Brain microvascular endothelial cell (primary cell): ENCODE data around the gene BTAF1.
A peak's percentile ranks its signal among the peaks of the same experiment; 100 is the strongest.
"Not testable (repeated sequence)": the region's sequence is repeated elsewhere in the genome, so short reads cannot be mapped to it uniquely, and the experiment has no call there.

Experiments used
- DNase-seq: peaks from one replicate; pipeline ENCODE4 v3.0.0-alpha.2; 2020
- H3K27ac ChIP-seq: fragments of 250-450 bp; sonication (Bioruptor Pico); 2 replicates; pipeline ENCODE4 v1.5.1; 2020; ENCODE audit warnings: mild to moderate bottlenecking, moderate library complexity
- H3K27me3 ChIP-seq: fragments of 250-450 bp; sonication (Bioruptor Pico); replicated peaks from 2 replicates; pipeline ENCODE4 v1.5.1; 2020; ENCODE audit warnings: mild to moderate bottlenecking
- H3K36me3 ChIP-seq: fragments of 250-450 bp; sonication (Bioruptor Pico); replicated peaks from 2 replicates; pipeline ENCODE4 v1.5.1; 2020; ENCODE audit warnings: mild to moderate bottlenecking
- H3K4me3 ChIP-seq: 2 replicates; pipeline ENCODE4 v1.5.1; 2011; ENCODE audit warnings: low read depth, mild to moderate bottlenecking, control low read depth, low read length, moderate library complexity
- in situ Hi-C: cut with HindIII; loops from 2 replicates; pipeline ENCODE4 v1.10.0; 2017; ENCODE audit warnings: low sequenced_read_pairs, low pct_ligation_motif_present
- TF ChIP-seq, protein P1 (sequence below): IDR thresholded peaks from 2 replicates; pipeline ENCODE4 v1.5.1; 2011; ENCODE audit warnings: low read depth, mild to moderate bottlenecking, moderate library complexity, low read length, control low read depth, inconsistent platforms; ENCODE audit errors: missing control alignments

Gene BTAF1

DNA sequence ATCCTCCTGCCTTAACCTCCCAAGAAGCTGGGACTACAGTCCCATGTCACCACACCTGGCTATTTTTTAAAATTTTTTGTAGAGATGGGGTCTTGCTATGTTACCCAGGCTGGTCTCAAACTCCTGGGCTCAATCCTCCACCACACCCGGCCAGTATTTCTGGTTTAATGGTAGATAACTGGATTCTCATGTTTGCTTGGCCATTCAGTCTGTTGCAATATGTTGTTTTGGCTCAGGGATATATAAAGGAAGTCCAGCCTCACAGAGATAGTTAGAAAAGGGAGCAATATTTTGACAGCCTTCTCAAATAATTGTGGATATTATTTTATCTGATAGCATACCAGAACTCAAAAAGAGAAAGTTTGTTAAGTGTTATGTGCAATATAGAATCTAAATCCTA lies 82.4 kb downstream of the BTAF1 start:
- TF ChIP-seq, protein P1, sequence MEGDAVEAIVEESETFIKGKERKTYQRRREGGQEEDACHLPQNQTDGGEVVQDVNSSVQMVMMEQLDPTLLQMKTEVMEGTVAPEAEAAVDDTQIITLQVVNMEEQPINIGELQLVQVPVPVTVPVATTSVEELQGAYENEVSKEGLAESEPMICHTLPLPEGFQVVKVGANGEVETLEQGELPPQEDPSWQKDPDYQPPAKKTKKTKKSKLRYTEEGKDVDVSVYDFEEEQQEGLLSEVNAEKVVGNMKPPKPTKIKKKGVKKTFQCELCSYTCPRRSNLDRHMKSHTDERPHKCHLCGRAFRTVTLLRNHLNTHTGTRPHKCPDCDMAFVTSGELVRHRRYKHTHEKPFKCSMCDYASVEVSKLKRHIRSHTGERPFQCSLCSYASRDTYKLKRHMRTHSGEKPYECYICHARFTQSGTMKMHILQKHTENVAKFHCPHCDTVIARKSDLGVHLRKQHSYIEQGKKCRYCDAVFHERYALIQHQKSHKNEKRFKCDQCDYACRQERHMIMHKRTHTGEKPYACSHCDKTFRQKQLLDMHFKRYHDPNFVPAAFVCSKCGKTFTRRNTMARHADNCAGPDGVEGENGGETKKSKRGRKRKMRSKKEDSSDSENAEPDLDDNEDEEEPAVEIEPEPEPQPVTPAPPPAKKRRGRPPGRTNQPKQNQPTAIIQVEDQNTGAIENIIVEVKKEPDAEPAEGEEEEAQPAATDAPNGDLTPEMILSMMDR: no peak
- in situ Hi-C loops: no loop called here
- H3K36me3 ChIP-seq: peaks cover 5% of the 10 kb centered on the region

GRCh38 chr10:92009445-92009844 lies 85.9 kb downstream of the BTAF1 start:
- H3K27ac ChIP-seq: no peak overlapping the region
- TF ChIP-seq, protein P1: no peak
- no peaks in the 10 kb centered on the region for H3K27me3 ChIP-seq
- DNase-seq: no peak
- no peak overlapping the region for H3K4me3 ChIP-seq
- H3K36me3 ChIP-seq: peaks cover 10% of the 10 kb centered on the region
- in situ Hi-C loops: no loop called here

More for the DNA sequence above, 82.4 kb downstream of the BTAF1 start:
- Histone ChIP-seq H3K27me3 (no peaks in the 10 kb centered on the region), H3K27ac (no peak overlapping the region), H3K4me3 (no peak overlapping the region)
- DNase-seq: no peak

DNA sequence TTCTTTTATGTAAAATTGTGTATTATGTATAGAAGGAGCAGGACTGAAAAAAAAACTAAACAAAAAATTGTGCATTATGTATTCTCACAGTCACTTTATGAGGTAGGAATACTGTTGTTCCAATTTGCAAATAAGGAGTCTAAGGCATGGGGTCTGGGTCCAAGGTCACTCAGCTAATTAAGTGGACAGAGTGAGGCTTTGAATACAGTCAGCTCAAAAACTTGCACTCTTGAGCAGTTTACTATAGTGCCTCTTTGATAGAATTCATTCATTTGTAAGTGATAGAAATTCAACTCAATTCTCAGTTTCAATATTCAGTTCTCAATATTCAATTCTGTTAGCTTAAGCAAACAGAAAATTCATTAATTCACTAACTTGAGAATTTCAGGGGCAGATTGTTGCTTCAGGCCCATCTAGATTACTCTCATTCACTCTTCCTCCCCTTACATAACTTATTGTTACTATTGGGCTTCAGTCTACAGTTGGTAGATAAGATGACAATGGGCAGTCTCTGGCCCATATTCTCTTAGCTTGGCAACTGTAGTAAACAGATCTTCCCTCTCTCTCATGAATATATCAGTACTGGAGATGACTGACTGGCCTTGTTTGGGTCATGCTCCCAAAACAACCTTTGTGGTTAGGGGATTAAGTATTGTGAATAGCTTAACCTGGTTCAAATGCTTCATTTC lies 86.6 kb downstream of the BTAF1 start:
- peaks cover 13% of the 10 kb centered on the region for H3K36me3 ChIP-seq

DNA sequence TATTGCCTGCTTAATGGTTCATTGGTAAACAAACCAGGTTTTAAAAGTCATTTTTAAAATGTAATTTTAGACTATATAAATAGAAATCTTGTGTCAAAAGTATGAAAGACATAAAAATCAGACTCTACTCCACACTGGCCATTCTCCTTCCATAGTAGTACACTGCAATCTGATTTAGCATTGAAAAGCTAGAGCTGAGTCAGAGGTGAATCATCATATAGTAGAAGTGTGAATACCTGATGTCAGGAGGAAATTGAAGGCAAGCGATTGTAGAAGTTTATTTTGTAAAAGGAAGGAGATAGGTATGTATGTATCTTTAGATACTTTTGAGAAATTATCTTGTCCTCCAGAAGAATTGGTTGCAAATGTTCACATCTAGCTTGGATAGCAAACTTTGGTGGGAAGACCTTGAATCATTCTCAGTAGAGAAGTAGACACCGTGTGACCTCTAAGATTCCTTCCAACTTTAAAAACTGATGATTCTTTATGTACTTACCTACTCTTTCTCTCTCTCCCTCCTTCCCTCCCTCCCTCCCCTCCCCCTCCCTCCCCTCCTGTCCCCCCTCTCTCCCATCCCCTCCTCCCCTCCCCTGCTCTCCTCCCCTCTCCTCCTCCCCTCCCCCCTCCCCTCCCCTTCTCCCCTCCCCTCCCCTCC lies 88.1 kb downstream of the BTAF1 start:
- TF ChIP-seq, protein P1: no peak
- in situ Hi-C loops: no loop called here
- H3K27ac ChIP-seq: no peak overlapping the region
- DNase-seq: peak; percentile 41
- H3K36me3 ChIP-seq: peaks cover 19% of the 10 kb centered on the region
- no peaks in the 10 kb centered on the region for H3K27me3 ChIP-seq
- no peak overlapping the region for H3K4me3 ChIP-seq

More for the DNA sequence above, 86.6 kb downstream of the BTAF1 start:
- Histone ChIP-seq H3K27ac (no peak overlapping the region), H3K4me3 (no peak overlapping the region), H3K27me3 (no peaks in the 10 kb centered on the region)
- in situ Hi-C loops: no loop called here
- TF ChIP-seq, protein P1: no peak
- no peak for DNase-seq

DNA sequence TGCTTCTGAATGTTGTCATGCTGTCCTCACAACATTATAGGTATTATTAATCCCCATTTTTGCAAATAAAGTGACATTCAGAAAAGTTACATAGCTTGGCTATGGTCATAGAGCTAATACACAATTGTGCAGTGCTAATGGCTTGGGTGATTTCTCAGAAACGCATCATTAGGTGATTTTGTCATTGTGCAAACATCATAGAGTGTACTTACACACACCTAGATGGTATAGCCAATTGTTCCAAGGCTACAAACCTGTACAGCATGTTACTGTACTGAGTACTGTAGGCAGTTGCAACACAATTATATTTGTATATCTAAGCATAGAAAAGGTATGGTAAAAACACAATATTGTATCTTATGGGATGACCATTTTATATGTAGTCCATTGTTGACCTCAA lies 91.0 kb downstream of the BTAF1 start:
- TF ChIP-seq, protein P1: no peak
- no peaks in the 10 kb centered on the region for H3K27me3 ChIP-seq
- in situ Hi-C loops: no loop called here
- DNase-seq: no peak
- H3K36me3 ChIP-seq: peaks cover 39% of the 10 kb centered on the region
- H3K4me3 ChIP-seq: no peak overlapping the region
- no peak overlapping the region for H3K27ac ChIP-seq

- Histone ChIP-seq H3K27ac (no peak overlapping the region), H3K27me3 (no peaks in the 10 kb centered on the region), H3K36me3 (peaks cover 38% of the 10 kb centered on the region), H3K4me3 (no peak overlapping the region)
- in situ Hi-C loops: no loop called here
- TF ChIP-seq, protein P1: no peak
- DNase-seq: peak; percentile 17
Measured at GRCh38 chr10:92024700-92025099, 101.1 kb downstream of the BTAF1 start.

- H3K36me3 ChIP-seq: peaks cover 38% of the 10 kb centered on the region
Measured at GRCh38 chr10:92025340-92025739, 101.8 kb downstream of the BTAF1 start.

More at GRCh38 chr10:92025340-92025739, 101.8 kb downstream of the BTAF1 start:
- H3K27ac ChIP-seq, DNase-seq, H3K27me3 ChIP-seq, H3K4me3 ChIP-seq, in situ Hi-C loops: not testable (repeated sequence)
